ENCODE data around the gene CYP26B1. TPM values are rescaled to one million over a fixed set of nuclear protein-coding genes. Genes with fewer than 3 reads are reported as not detected.

Gene CYP26B1
- total RNA-seq, 1 experiment from 2014 or later: 2.7 TPM

DNA sequence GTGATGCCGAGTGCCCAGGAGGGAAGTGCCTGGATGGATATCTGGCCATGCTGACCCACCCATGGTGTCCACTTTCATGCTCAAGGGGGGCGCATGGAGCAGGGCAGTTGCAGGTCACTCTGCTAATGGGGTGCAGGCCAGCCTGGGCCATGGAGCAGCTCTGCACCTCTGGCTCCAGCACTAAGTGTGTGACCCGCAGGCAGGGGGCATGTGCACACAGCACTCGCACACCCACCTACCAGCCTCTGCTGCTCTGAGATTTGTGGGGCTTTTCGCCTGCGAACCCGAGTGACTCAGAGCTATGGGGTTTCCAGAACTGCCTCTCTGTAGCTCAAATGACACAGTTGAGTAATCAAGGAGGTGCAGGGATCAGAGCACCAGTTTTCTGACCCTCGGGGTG is 66.2 kb downstream of the CYP26B1 start:
- TF ChIP-seq, protein P1, sequence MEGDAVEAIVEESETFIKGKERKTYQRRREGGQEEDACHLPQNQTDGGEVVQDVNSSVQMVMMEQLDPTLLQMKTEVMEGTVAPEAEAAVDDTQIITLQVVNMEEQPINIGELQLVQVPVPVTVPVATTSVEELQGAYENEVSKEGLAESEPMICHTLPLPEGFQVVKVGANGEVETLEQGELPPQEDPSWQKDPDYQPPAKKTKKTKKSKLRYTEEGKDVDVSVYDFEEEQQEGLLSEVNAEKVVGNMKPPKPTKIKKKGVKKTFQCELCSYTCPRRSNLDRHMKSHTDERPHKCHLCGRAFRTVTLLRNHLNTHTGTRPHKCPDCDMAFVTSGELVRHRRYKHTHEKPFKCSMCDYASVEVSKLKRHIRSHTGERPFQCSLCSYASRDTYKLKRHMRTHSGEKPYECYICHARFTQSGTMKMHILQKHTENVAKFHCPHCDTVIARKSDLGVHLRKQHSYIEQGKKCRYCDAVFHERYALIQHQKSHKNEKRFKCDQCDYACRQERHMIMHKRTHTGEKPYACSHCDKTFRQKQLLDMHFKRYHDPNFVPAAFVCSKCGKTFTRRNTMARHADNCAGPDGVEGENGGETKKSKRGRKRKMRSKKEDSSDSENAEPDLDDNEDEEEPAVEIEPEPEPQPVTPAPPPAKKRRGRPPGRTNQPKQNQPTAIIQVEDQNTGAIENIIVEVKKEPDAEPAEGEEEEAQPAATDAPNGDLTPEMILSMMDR (conservative IDR thresholded peaks at IDR 0.05; ENCODE audit: low read depth, low read length): no peak
- no peak for TF ChIP-seq EZH2 (IDR thresholded peaks at IDR 0.05; ENCODE audit: borderline replicate concordance, low read depth, low read length, poor library complexity, severe bottlenecking)
- H3K27me3 ChIP-seq (replicated peaks; ENCODE audit: insufficient read depth, low read depth, low read length, poor library complexity): no peaks in the 10 kb centered on the region
- BruUV-seq (replicated peaks): no TSS peak
- no peak for DNase-seq (ENCODE audit: low spot score)
- no peaks in the 10 kb centered on the region for H3K4me1 ChIP-seq (ENCODE audit: insufficient read depth, low read length, poor library complexity, severe bottlenecking)
- no peak overlapping the region for H3K27ac ChIP-seq (ENCODE audit: low read depth, low read length, poor library complexity, severe bottlenecking)
- no peaks in the 10 kb centered on the region for H3K9me3 ChIP-seq (ENCODE audit: low read depth, low read length, poor library complexity, severe bottlenecking)
- CTCF ChIA-PET: no interaction called here
- H3K4me3 ChIP-seq (ENCODE audit: low read depth, low read length, poor library complexity, severe bottlenecking): no peak overlapping the region
- POLR2A ChIA-PET (ENCODE audit: low non-redundant PET): interaction anchor here (0.5 kb wide), 1 partner anchor 373 kb away, joined by 5 read pairs; no protein-coding TSS in a partner anchor
- H3K36me3 ChIP-seq (ENCODE audit: insufficient read depth, low read length, poor library complexity, severe bottlenecking): no peaks in the 10 kb centered on the region
- intact Hi-C loops (cut with micrococcal nuclease; ENCODE audit: unreplicated experiment): no loop called here

DNA sequence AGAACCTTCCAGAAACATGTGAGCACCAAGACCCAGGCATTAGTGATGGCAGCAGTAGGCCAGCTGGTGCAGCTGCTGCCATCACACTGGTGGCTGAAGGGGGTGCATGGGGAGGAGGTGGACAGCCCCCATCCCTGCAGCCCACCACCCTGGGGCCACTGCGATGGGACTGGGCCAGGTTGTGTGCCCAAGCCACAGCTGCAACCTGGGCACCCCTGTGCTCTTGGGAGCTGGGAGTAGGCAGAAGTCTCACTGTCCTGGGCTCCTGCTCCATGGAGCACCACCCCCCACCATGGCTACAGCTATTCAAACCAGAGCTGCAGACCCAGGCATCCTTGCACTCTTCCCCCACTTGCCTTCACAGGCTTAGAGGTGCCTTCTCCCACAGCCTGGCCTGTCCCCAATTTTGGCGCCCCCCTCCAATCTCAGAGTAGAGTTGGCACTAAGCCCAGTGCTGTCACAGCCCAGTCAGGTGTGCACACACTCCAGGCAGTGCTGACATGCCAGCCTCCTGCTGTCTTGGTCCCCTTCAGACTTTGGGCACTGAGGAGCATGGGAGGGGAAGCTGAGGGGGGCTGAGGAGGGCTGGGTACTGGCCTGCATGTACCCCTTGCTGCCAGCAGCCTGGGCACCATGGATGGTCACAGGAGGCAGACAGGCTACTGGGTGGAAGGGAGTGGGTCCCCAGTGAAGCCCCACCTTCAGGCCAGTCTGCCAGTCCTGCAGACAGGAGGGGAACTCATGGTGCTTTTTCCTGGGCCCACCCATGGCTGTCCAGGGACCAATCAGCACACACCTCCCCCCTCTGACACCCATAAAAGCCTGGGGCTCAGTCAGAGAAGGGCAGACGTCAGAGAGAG is 67.1 kb downstream of the CYP26B1 start:
- H3K36me3 ChIP-seq (ENCODE audit: insufficient read depth, low read length, poor library complexity, severe bottlenecking): no peaks in the 10 kb centered on the region
- TF ChIP-seq, protein P1 (conservative IDR thresholded peaks at IDR 0.05; ENCODE audit: low read depth, low read length): no peak
- TF ChIP-seq EZH2 (IDR thresholded peaks at IDR 0.05; ENCODE audit: borderline replicate concordance, low read depth, low read length, poor library complexity, severe bottlenecking): no peak
- CTCF ChIA-PET: interaction anchor here (1.0 kb wide), 1 partner anchor 620 kb away, joined by 6 read pairs; no protein-coding TSS in a partner anchor
- intact Hi-C loops (cut with micrococcal nuclease; ENCODE audit: unreplicated experiment): no loop called here
- DNase-seq (ENCODE audit: low spot score): no peak
- no peaks in the 10 kb centered on the region for H3K9me3 ChIP-seq (ENCODE audit: low read depth, low read length, poor library complexity, severe bottlenecking)
- BruUV-seq (replicated peaks): no TSS peak
- POLR2A ChIA-PET (ENCODE audit: low non-redundant PET): interaction anchor here (0.5 kb wide), 1 partner anchor 374 kb away, joined by 5 read pairs; no protein-coding TSS in a partner anchor
- H3K4me3 ChIP-seq (ENCODE audit: low read depth, low read length, poor library complexity, severe bottlenecking): no peak overlapping the region
- no peaks in the 10 kb centered on the region for H3K27me3 ChIP-seq (replicated peaks; ENCODE audit: insufficient read depth, low read depth, low read length, poor library complexity)
- H3K27ac ChIP-seq (ENCODE audit: low read depth, low read length, poor library complexity, severe bottlenecking): no peak overlapping the region
- no peaks in the 10 kb centered on the region for H3K4me1 ChIP-seq (ENCODE audit: insufficient read depth, low read length, poor library complexity, severe bottlenecking)
